ENCODE measurements around the gene AURKB.

DNA sequence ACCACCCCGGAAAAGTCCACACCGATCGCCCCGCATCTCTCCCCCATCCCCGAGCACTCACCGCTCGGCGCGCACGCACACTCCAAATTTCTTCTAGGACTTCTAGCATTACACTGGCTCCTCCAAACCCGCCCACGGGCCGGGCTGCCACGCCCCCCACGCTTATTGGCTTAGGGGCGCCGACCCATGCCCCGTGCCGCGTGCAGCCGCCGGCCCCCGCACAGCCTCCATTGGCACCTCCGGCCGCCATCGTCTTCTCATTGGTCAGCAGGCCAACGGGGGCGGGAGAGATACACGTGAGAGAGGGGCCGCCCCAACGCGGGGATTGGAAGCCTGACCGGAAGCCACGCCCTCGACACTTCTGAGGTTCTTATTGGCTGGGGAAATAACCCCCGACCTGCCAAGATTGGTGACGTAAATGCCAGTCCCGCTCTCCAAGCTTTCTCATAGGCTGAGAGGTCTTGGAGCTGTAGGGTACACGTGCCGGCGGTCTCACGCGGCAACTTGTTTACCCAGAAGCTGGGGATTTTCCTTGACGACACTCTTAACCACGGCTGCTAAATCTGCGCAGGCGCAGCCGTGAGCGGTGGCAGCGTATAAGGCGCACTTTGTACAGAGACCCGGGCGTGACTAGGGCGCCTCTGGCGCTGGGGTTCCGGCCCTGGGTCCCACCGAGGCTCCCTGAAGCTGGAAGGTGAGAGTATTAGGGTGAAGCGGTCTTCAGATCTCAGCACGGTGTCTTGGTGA, 54.0 kb downstream of the AURKB start:
- TF ChIP-seq, protein P1, sequence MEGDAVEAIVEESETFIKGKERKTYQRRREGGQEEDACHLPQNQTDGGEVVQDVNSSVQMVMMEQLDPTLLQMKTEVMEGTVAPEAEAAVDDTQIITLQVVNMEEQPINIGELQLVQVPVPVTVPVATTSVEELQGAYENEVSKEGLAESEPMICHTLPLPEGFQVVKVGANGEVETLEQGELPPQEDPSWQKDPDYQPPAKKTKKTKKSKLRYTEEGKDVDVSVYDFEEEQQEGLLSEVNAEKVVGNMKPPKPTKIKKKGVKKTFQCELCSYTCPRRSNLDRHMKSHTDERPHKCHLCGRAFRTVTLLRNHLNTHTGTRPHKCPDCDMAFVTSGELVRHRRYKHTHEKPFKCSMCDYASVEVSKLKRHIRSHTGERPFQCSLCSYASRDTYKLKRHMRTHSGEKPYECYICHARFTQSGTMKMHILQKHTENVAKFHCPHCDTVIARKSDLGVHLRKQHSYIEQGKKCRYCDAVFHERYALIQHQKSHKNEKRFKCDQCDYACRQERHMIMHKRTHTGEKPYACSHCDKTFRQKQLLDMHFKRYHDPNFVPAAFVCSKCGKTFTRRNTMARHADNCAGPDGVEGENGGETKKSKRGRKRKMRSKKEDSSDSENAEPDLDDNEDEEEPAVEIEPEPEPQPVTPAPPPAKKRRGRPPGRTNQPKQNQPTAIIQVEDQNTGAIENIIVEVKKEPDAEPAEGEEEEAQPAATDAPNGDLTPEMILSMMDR (IDR thresholded peaks at IDR 0.05; ENCODE audit: low read depth, low read length), result no peak
- TF ChIP-seq POLR2A (IDR thresholded peaks at IDR 0.05; ENCODE audit: extremely low read depth, insufficient read length), result peak; percentile 46
- peak; percentile 76 for TF ChIP-seq MYC (IDR thresholded peaks at IDR 0.05; ENCODE audit: low read depth, low read length)

Measured in NB4 (cell line).